Activated naive CD4-positive, alpha-beta T cell treated with Interleukin-2 at 50 U/mL for 16 hours (primary cell): ENCODE measurements around the gene MRPL10.
A peak's percentile ranks its signal among the peaks of the same experiment; 100 is the strongest.

ENCODE experiments used
- DNase-seq: peaks from one replicate; pipeline ENCODE4 v3.0.0-alpha.2; 2020

Gene MRPL10

GRCh38 chr17:47857551-47858455, 26.5 kb upstream of the MRPL10 start:
- no peak for DNase-seq

GRCh38 chr17:47856830-47857229, 25.5 kb upstream of the MRPL10 start:
- DNase-seq, result no peak

GRCh38 chr17:47855737-47856136, 24.4 kb upstream of the MRPL10 start:
- DNase-seq, result no peak

GRCh38 chr17:47853616-47854015, 22.3 kb upstream of the MRPL10 start:
- DNase-seq, result no peak

- no peak for DNase-seq
Observed at GRCh38 chr17:47852113-47852949, 21.0 kb upstream of the MRPL10 start.

GRCh38 chr17:47851764-47852112, 20.4 kb upstream of the MRPL10 start:
- no peak for DNase-seq

GRCh38 chr17:47850692-47851573, 19.6 kb upstream of the MRPL10 start, which contains the start of gene SP6:
Gene SP6 (minus strand): TSS chr17:47851163. CDS start chr17:47848429, 2,734 bp downstream.
- peak; percentile 76 for DNase-seq

GRCh38 chr17:47850373-47850691, 19.0 kb upstream of the MRPL10 start:
- no peak for DNase-seq

GRCh38 chr17:47848198-47848513, 16.8 kb upstream of the MRPL10 start:
- no peak for DNase-seq

- no peak for DNase-seq
Observed at GRCh38 chr17:47847341-47848197, 16.2 kb upstream of the MRPL10 start.

GRCh38 chr17:47846716-47847340, 15.5 kb upstream of the MRPL10 start:
- no peak for DNase-seq

- DNase-seq, result no peak
Observed at GRCh38 chr17:47845716-47846075, 14.4 kb upstream of the MRPL10 start.

GRCh38 chr17:47844814-47845715, 13.7 kb upstream of the MRPL10 start:
- DNase-seq, result no peak

GRCh38 chr17:47844227-47844626, 12.9 kb upstream of the MRPL10 start:
- no peak for DNase-seq

GRCh38 chr17:47843391-47843730, 12.0 kb upstream of the MRPL10 start:
- no peak for DNase-seq

GRCh38 chr17:47841488-47842291, 10.3 kb upstream of the MRPL10 start:
- DNase-seq, result no peak

GRCh38 chr17:47840742-47841487, 9.6 kb upstream of the MRPL10 start, which contains the start of gene SCRN2:
Gene SCRN2 (minus strand): TSS chr17:47841273. CDS start chr17:47840843, 430 bp downstream.
- DNase-seq, result peak; percentile 90

- no peak for DNase-seq
Observed at GRCh38 chr17:47840001-47840741, 8.8 kb upstream of the MRPL10 start.
